GM18508 (cell line): Measurements from ENCODE around the gene CASZ1.

Experiments used
- ATAC-seq: cut with Tn5 transposase; IDR thresholded peaks from one replicate; pipeline ENCODE4 v1.9.1; 2021; ENCODE audit warnings: moderate number of reproducible peaks; ENCODE audit not compliant: insufficient read depth, unreplicated experiment

CASZ1 gene

GRCh38 chr1:10617931-10618885, 178.2 kb downstream of the CASZ1 start:
- no peak for ATAC-seq

- no peak for ATAC-seq
Measured at GRCh38 chr1:10617318-10617717, 179.1 kb downstream of the CASZ1 start.

- no peak for ATAC-seq
Measured at GRCh38 chr1:10616696-10617095, 179.8 kb downstream of the CASZ1 start.

GRCh38 chr1:10615932-10616671, 180.3 kb downstream of the CASZ1 start:
- ATAC-seq = no peak

- ATAC-seq = no peak
Measured at GRCh38 chr1:10615332-10615731, 181.1 kb downstream of the CASZ1 start.

GRCh38 chr1:10614377-10615225, 181.8 kb downstream of the CASZ1 start:
- no peak for ATAC-seq

GRCh38 chr1:10613861-10614260, 182.6 kb downstream of the CASZ1 start:
- no peak for ATAC-seq

GRCh38 chr1:10613340-10613739, 183.1 kb downstream of the CASZ1 start:
- ATAC-seq = no peak

- no peak for ATAC-seq
Measured at GRCh38 chr1:10612436-10613160, 183.8 kb downstream of the CASZ1 start.

- no peak for ATAC-seq
Measured at GRCh38 chr1:10610901-10611600, 185.4 kb downstream of the CASZ1 start.

GRCh38 chr1:10608690-10609089, 187.8 kb downstream of the CASZ1 start:
- ATAC-seq = no peak

- ATAC-seq = no peak
Measured at GRCh38 chr1:10607228-10607627, 189.2 kb downstream of the CASZ1 start.

- no peak for ATAC-seq
Measured at GRCh38 chr1:10606064-10606463, 190.4 kb downstream of the CASZ1 start.

GRCh38 chr1:10604966-10605365, 191.5 kb downstream of the CASZ1 start:
- no peak for ATAC-seq

GRCh38 chr1:10602936-10603335, 193.5 kb downstream of the CASZ1 start:
- ATAC-seq = no peak

GRCh38 chr1:10601342-10602070, 194.9 kb downstream of the CASZ1 start:
- ATAC-seq = no peak

GRCh38 chr1:10599194-10599861, 197.1 kb downstream of the CASZ1 start:
- no peak for ATAC-seq

- ATAC-seq = no peak
Measured at GRCh38 chr1:10598389-10598702, 198.1 kb downstream of the CASZ1 start.
